Retinal pigment epithelial cell (primary cell): ENCODE results near the gene HMGCS1.

Experiments
- DNase-seq: peaks from one replicate; pipeline ENCODE4 v3.0.0-alpha.2; 2010; ENCODE audit warnings: low read depth
- H3K4me3 ChIP-seq: 2 replicates; pipeline ENCODE4 v1.5.1; 2011; ENCODE audit warnings: mild to moderate bottlenecking, low read length, control low read depth, moderate library complexity
- CTCF ChIP-seq: conservative IDR thresholded peaks from 2 replicates; pipeline ENCODE4 v1.5.1; 2011; ENCODE audit warnings: low read depth, low read length, control low read depth, inconsistent platforms

HMGCS1 gene

DNA sequence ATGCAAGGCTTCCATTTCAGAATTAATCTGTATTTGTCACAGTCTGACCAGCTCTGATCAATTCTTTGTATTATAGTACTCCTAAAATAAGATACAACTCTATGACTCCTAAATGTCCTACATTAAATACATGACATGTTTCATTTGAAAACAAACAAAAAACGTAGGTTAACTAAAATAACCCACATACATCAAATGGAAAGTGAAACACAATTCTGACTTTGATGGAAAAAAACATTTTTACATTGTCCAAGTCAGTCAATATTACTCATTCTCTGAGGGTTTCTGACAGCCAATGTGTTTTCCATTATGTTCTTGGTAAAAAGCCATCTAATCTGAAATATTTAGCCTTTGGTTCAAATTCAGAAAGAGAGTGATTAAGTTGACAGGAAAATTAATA lies 8.7 kb downstream of the HMGCS1 start:
- no peak for TF ChIP-seq CTCF
- DNase-seq: no peak
- H3K4me3 ChIP-seq: no peak overlapping the region

- DNase-seq: no peak
- H3K4me3 ChIP-seq: no peak overlapping the region
- no peak for TF ChIP-seq CTCF
Observed at GRCh38 chr5:43303242-43303641, 10.0 kb downstream of the HMGCS1 start.

- no peak for TF ChIP-seq CTCF
- no peak for DNase-seq
- H3K4me3 ChIP-seq: no peak overlapping the region
Observed at GRCh38 chr5:43302481-43302880, 10.7 kb downstream of the HMGCS1 start.

DNA sequence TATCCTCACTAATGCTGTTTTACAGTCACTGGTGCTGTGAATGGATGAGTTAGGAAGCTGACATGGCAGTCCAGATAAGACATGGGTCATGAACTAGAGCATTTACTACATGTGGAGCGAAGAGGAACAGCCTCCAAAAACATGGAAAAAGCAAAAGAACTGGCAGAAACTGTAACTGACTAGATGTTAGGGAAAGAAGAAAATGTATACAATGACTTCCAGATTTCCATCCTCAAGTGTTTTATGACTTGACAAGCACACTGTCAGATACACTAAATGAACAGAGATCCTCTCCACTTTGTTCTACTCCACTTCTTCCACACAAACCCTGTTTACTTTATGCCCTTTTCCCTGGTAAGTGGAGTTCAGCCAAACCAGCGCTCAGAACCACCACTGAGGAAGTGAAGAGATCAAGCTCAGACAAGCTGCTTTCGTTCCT lies 11.5 kb downstream of the HMGCS1 start:
- DNase-seq: no peak
- no peak overlapping the region for H3K4me3 ChIP-seq
- TF ChIP-seq CTCF: no peak

- TF ChIP-seq CTCF: no peak
- no peak overlapping the region for H3K4me3 ChIP-seq
- no peak for DNase-seq
Observed at GRCh38 chr5:43300112-43300511, 13.1 kb downstream of the HMGCS1 start.

- TF ChIP-seq CTCF: no peak
- H3K4me3 ChIP-seq: no peak overlapping the region
- DNase-seq: no peak
Observed at GRCh38 chr5:43298443-43298842, 14.8 kb downstream of the HMGCS1 start.

- no peak overlapping the region for H3K4me3 ChIP-seq
- TF ChIP-seq CTCF: no peak
- no peak for DNase-seq
Observed at GRCh38 chr5:43296835-43297234, 16.4 kb downstream of the HMGCS1 start.
